ENCODE results near the gene TPH2.

The TPH2 gene

DNA sequence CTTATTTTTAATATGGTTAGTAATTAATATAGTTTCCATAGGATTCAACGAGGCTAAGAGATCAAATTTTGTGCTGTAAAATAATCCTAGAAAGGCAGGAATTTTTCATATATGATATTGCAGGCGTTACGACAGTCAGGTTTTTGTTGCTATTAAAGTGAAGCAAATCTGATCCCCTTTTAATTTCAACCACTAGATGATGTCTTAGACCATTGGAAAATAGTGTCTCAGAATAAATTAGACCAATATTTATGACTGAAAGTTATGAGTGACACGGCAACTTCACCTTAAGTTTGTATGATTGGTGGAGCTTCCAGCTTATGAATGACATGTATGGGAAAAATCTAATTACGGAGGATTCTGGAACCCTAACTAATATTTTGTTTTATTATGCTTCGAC lies 2.5 kb downstream of the TPH2 start:
- H2AK5ac ChIP-seq (ENCODE audit: low read length, severe bottlenecking), result no peak overlapping the region
- no peak overlapping the region for H2BK5ac ChIP-seq (ENCODE audit: low read depth, low read length, poor library complexity, severe bottlenecking)
- no peak overlapping the region for H3K23ac ChIP-seq (ENCODE audit: low read length in 2 of 2)
- no peak overlapping the region for H3K4me2 ChIP-seq (ENCODE audit: low read length, poor library complexity, severe bottlenecking)
- H3K4me3 ChIP-seq (ENCODE audit: insufficient read depth in 1 of 2, low read depth in 1 of 2, low read length in 2 of 2), result no peak overlapping the region
- H3K9me3 ChIP-seq (ENCODE audit: control insufficient read depth, low read length), result no peaks in the 10 kb centered on the region
- H3K79me1 ChIP-seq (replicated peaks; ENCODE audit: low read length, poor library complexity, severe bottlenecking), result no peaks in the 10 kb centered on the region
- H3K9ac ChIP-seq (ENCODE audit: low read length), result no peak overlapping the region
- no peak overlapping the region for H3K18ac ChIP-seq (ENCODE audit: low read depth in 1 of 2, low read length in 2 of 2)
- H2AFZ ChIP-seq (ENCODE audit: low read depth, low read length), result no peak overlapping the region
- H3K14ac ChIP-seq (ENCODE audit: low read length in 2 of 2), result no peak overlapping the region
- no peak overlapping the region for H4K8ac ChIP-seq (ENCODE audit: low read length)
- DNase-seq, result no peak
- peaks cover 21 to 27% of the 10 kb centered on the region in 2 experiments for H3K27me3 ChIP-seq (ENCODE audit: control insufficient read depth in 1 of 2, insufficient read depth in 1 of 2, low read length in 2 of 2)
- no peak overlapping the region for H2BK12ac ChIP-seq (ENCODE audit: low read length in 2 of 2)
- H2BK15ac ChIP-seq (ENCODE audit: low read depth, poor library complexity, severe bottlenecking), result no peak overlapping the region
- whole genome bisulfite sequencing, result 92% methylated on average over 6 of the region's 6 CpGs
- H3K4me1 ChIP-seq (ENCODE audit: control insufficient read depth, insufficient read depth, low read depth, low read length), result peaks cover 2% of the 10 kb centered on the region
- no peak overlapping the region for H3K4ac ChIP-seq (ENCODE audit: low read depth in 1 of 2, low read length in 2 of 2)
- H2BK120ac ChIP-seq (ENCODE audit: low read depth, low read length), result no peak overlapping the region
- no peaks in the 10 kb centered on the region for H3K36me3 ChIP-seq (ENCODE audit: control insufficient read depth in 1 of 2, insufficient read depth in 2 of 2, low read depth in 1 of 2, low read length in 2 of 2)
- H4K91ac ChIP-seq (ENCODE audit: low read length), result no peak overlapping the region
- H3K27ac ChIP-seq (ENCODE audit: low read length, poor library complexity, severe bottlenecking), result no peak overlapping the region

DNA sequence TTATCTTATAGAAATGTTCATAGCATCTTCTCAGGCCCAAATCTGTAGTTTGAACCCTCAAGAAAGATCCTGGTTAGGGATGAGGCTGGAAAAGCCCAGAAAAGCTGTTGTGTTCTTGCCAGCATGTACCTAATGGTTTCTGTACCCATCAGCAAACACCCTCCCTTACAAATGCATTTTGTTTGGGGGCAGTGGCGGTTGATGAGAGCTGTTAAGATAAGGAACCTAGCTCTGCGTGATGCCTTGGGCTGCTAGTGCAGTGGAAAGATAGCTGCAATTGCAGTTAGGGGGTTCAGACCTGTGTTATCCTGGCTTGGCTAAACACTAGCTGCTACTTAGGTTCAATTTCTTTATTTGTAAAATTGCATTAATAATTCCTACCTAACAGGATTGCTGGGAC lies 3.6 kb downstream of the TPH2 start:
- Histone ChIP-seq H2AFZ (ENCODE audit: low read depth, low read length) (no peak overlapping the region), H3K18ac (ENCODE audit: low read depth in 1 of 2, low read length in 2 of 2) (no peak overlapping the region), H3K4me2 (ENCODE audit: low read length, poor library complexity, severe bottlenecking) (no peak overlapping the region), H3K36me3 (ENCODE audit: control insufficient read depth in 1 of 2, insufficient read depth in 2 of 2, low read depth in 1 of 2, low read length in 2 of 2) (no peaks in the 10 kb centered on the region), H3K4ac (ENCODE audit: low read depth in 1 of 2, low read length in 2 of 2) (no peak overlapping the region), H4K91ac (ENCODE audit: low read length) (no peak overlapping the region), H3K23ac (ENCODE audit: low read length in 2 of 2) (no peak overlapping the region), H2BK15ac (ENCODE audit: low read depth, poor library complexity, severe bottlenecking) (no peak overlapping the region), H2BK5ac (ENCODE audit: low read depth, low read length, poor library complexity, severe bottlenecking) (no peak overlapping the region), H3K79me1 (replicated peaks; ENCODE audit: low read length, poor library complexity, severe bottlenecking) (no peaks in the 10 kb centered on the region), H3K4me1 (ENCODE audit: control insufficient read depth, insufficient read depth, low read depth, low read length) (peaks cover 2% of the 10 kb centered on the region), H3K9ac (ENCODE audit: low read length) (no peak overlapping the region), H3K9me3 (ENCODE audit: control insufficient read depth, low read length) (no peaks in the 10 kb centered on the region), H3K27me3 (ENCODE audit: control insufficient read depth in 1 of 2, insufficient read depth in 1 of 2, low read length in 2 of 2) (peaks cover 27 to 28% of the 10 kb centered on the region in 2 experiments), H2BK12ac (ENCODE audit: low read length in 2 of 2) (no peak overlapping the region), H2AK5ac (ENCODE audit: low read length, severe bottlenecking) (no peak overlapping the region), H2BK120ac (ENCODE audit: low read depth, low read length) (no peak overlapping the region), H4K8ac (ENCODE audit: low read length) (no peak overlapping the region), H3K27ac (ENCODE audit: low read length, poor library complexity, severe bottlenecking) (no peak overlapping the region), H3K14ac (ENCODE audit: low read length in 2 of 2) (no peak overlapping the region), H3K4me3 (ENCODE audit: insufficient read depth in 1 of 2, low read depth in 1 of 2, low read length in 2 of 2) (no peak overlapping the region)
- DNase-seq, result no peak
- WGBS, result 58% methylated on average over 2 of the region's 2 CpGs

DNA sequence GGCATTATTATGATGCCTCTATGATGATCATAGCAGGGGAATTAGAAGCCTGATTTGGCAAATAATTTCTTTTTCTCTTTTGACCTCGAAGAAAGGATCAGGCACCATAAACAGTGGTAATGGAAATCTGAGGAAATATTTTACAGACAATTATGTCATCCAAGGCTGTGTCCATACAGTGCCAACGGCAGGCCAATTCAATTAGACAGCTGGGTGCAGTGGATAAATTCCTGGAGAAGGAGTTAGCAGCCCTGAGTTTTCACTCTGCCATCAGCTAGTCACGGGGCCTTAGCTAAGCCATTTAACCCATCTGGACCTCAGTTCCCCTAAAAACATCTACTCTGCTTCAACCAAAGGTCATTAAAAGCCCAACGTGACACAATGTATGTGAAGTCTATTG lies 4.1 kb downstream of the TPH2 start:
- H2BK120ac ChIP-seq (ENCODE audit: low read depth, low read length), result no peak overlapping the region
- no peak overlapping the region for H3K4me3 ChIP-seq (ENCODE audit: insufficient read depth in 1 of 2, low read depth in 1 of 2, low read length in 2 of 2)
- H2BK12ac ChIP-seq (ENCODE audit: low read length in 2 of 2), result no peak overlapping the region
- no peak overlapping the region for H2AK5ac ChIP-seq (ENCODE audit: low read length, severe bottlenecking)
- no peak overlapping the region for H3K4me2 ChIP-seq (ENCODE audit: low read length, poor library complexity, severe bottlenecking)
- no peak overlapping the region for H4K91ac ChIP-seq (ENCODE audit: low read length)
- H2BK5ac ChIP-seq (ENCODE audit: low read depth, low read length, poor library complexity, severe bottlenecking), result no peak overlapping the region
- peaks cover 2% of the 10 kb centered on the region for H3K4me1 ChIP-seq (ENCODE audit: control insufficient read depth, insufficient read depth, low read depth, low read length)
- H3K4ac ChIP-seq (ENCODE audit: low read depth in 1 of 2, low read length in 2 of 2), result no peak overlapping the region
- no peaks in the 10 kb centered on the region for H3K36me3 ChIP-seq (ENCODE audit: control insufficient read depth in 1 of 2, insufficient read depth in 2 of 2, low read depth in 1 of 2, low read length in 2 of 2)
- H2AFZ ChIP-seq (ENCODE audit: low read depth, low read length), result no peak overlapping the region
- H3K18ac ChIP-seq (ENCODE audit: low read depth in 1 of 2, low read length in 2 of 2), result no peak overlapping the region
- no peak overlapping the region for H2BK15ac ChIP-seq (ENCODE audit: low read depth, poor library complexity, severe bottlenecking)
- peaks cover 27 to 28% of the 10 kb centered on the region in 2 experiments for H3K27me3 ChIP-seq (ENCODE audit: control insufficient read depth in 1 of 2, insufficient read depth in 1 of 2, low read length in 2 of 2)
- H3K27ac ChIP-seq (ENCODE audit: low read length, poor library complexity, severe bottlenecking), result no peak overlapping the region
- no peak overlapping the region for H4K8ac ChIP-seq (ENCODE audit: low read length)
- no peaks in the 10 kb centered on the region for H3K79me1 ChIP-seq (replicated peaks; ENCODE audit: low read length, poor library complexity, severe bottlenecking)
- no peak overlapping the region for H3K9ac ChIP-seq (ENCODE audit: low read length)
- H3K9me3 ChIP-seq (ENCODE audit: control insufficient read depth, low read length), result no peaks in the 10 kb centered on the region
- H3K14ac ChIP-seq (ENCODE audit: low read length in 2 of 2), result no peak overlapping the region
- DNase-seq, result no peak
- 34% methylated on average over 2 of the region's 4 CpGs for WGBS
- no peak overlapping the region for H3K23ac ChIP-seq (ENCODE audit: low read length in 2 of 2)

DNA sequence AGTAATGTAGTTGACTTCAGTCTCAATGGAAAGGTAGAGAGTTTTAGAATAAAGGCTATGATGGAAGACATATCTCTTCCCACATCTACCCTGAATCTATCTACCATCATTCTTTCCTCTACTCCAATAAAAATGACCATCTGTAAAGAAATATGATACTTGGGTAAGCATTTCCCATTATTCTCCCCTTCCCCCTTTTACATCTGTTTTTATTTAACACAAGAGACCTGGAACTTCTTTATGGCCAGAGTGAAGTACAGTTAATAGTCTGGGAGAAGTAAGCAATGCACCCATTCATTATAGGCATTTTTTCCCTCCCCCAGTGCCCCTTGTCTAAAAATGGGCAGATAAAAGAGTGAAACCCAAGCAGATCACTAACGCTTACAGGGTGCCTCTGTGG lies 6.5 kb downstream of the TPH2 start:
- H3K27me3 ChIP-seq (ENCODE audit: control insufficient read depth in 1 of 2, insufficient read depth in 1 of 2, low read length in 2 of 2), result peaks cover 21 to 24% of the 10 kb centered on the region in 2 experiments
- no peak overlapping the region for H3K18ac ChIP-seq (ENCODE audit: low read depth in 1 of 2, low read length in 2 of 2)
- no peak for DNase-seq
- H3K27ac ChIP-seq (ENCODE audit: low read length, poor library complexity, severe bottlenecking), result no peak overlapping the region
- no peak overlapping the region for H2BK120ac ChIP-seq (ENCODE audit: low read depth, low read length)
- H3K9ac ChIP-seq (ENCODE audit: low read length), result no peak overlapping the region
- no peaks in the 10 kb centered on the region for H3K79me1 ChIP-seq (replicated peaks; ENCODE audit: low read length, poor library complexity, severe bottlenecking)
- no peak overlapping the region for H2BK5ac ChIP-seq (ENCODE audit: low read depth, low read length, poor library complexity, severe bottlenecking)
- H3K23ac ChIP-seq (ENCODE audit: low read length in 2 of 2), result no peak overlapping the region
- no peak overlapping the region for H4K8ac ChIP-seq (ENCODE audit: low read length)
- 53% methylated on average over 1 of the region's 1 CpG for WGBS
- H3K4ac ChIP-seq (ENCODE audit: low read depth in 1 of 2, low read length in 2 of 2), result no peak overlapping the region
- H2AFZ ChIP-seq (ENCODE audit: low read depth, low read length), result no peak overlapping the region
- H2BK15ac ChIP-seq (ENCODE audit: low read depth, poor library complexity, severe bottlenecking), result no peak overlapping the region
- H3K36me3 ChIP-seq (ENCODE audit: control insufficient read depth in 1 of 2, insufficient read depth in 2 of 2, low read depth in 1 of 2, low read length in 2 of 2), result no peaks in the 10 kb centered on the region
- H2AK5ac ChIP-seq (ENCODE audit: low read length, severe bottlenecking), result no peak overlapping the region
- H3K4me1 ChIP-seq (ENCODE audit: control insufficient read depth, insufficient read depth, low read depth, low read length), result no peaks in the 10 kb centered on the region
- H3K14ac ChIP-seq (ENCODE audit: low read length in 2 of 2), result no peak overlapping the region
- no peak overlapping the region for H3K4me2 ChIP-seq (ENCODE audit: low read length, poor library complexity, severe bottlenecking)
- H3K9me3 ChIP-seq (ENCODE audit: control insufficient read depth, low read length), result no peaks in the 10 kb centered on the region
- no peak overlapping the region for H2BK12ac ChIP-seq (ENCODE audit: low read length in 2 of 2)
- no peak overlapping the region for H4K91ac ChIP-seq (ENCODE audit: low read length)
- H3K4me3 ChIP-seq (ENCODE audit: insufficient read depth in 1 of 2, low read depth in 1 of 2, low read length in 2 of 2), result no peak overlapping the region

All from mesenchymal stem cell (in vitro differentiated cells and primary cell).